ENCODE data around the gene MRPS22. TPM values are rescaled to one million over a fixed set of nuclear protein-coding genes. Genes with fewer than 3 reads are reported as not detected.
A peak's percentile ranks its signal among the peaks of the same experiment; 100 is the strongest.

Gene MRPS22
- total and polyA plus RNA-seq, 2 of the 13 experiments (the other 11 are each of a cell fraction or from before 2014, with no cell fraction given): 52.7 to 113 TPM

DNA sequence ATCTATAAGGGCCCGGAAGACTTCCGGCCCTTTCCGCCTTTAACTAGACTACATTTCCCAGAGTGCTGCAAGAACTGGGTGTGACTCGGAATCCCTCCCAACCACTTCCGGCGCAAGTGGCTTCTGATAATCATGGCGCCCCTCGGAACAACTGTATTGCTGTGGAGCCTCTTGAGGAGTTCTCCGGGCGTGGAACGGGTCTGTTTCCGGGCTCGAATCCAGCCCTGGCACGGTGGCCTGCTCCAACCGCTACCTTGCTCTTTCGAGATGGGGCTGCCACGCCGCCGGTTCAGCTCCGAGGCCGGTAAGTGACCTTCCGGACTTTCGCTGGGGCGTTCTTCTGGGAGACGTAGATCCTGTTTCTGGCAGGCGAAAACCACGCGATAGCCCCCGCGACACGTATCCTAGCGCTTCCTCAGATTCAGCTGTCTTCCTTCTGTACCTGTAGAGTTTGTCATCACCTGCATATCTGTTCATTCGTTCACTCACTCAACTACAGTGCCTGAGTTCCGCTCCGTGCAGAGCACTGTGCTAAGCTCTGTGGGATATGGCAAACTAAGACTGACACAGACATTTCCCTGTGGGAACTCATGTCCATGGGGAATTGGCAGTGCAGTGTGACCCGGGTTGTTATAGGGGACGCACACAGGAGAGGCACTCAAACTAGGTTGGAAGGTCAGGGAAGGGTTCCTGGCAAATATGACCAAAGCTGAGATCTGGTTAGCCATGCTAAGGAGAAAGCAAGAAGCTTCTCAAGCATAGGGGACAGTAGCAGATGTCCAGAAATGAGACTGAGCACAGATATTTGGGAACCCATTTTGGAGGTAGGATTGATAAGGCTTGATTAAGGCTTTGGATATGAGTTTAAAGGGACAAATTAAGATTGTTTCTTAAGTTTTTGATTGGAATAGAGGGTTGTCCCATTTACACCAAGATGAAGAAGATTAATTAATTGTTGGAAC is at the start of gene MRPS22 (continued):
- TF ChIP-seq HOXA9 (CRISPR knock-in tag; IDR thresholded peaks at IDR 0.05; ENCODE audit: borderline replicate concordance) (no peak), ZNF550 (CRISPR knock-in tag; IDR thresholded peaks at IDR 0.05; ENCODE audit: borderline replicate concordance) (no peak), NCOA1 (CRISPR knock-in tag; IDR thresholded peaks at IDR 0.05) (no peak), MAFG (CRISPR knock-in tag; IDR thresholded peaks at IDR 0.05) (no peak), PAX8 (CRISPR knock-in tag; IDR thresholded peaks at IDR 0.05; ENCODE audit: borderline replicate concordance) (no peak), ZNF543 (CRISPR knock-in tag; IDR thresholded peaks at IDR 0.05) (no peak), MAZ (IDR thresholded peaks at IDR 0.05; ENCODE audit: borderline replicate concordance, low read depth, low read length) (no peak), MAZ (CRISPR knock-in tag; IDR thresholded peaks at IDR 0.05; ENCODE audit: low read depth) (0 out of 2 replicates have a peak, but pooled peaks have one; percentile 35), RXRA (CRISPR knock-in tag; IDR thresholded peaks at IDR 0.05) (no peak), REPIN1 (CRISPR knock-in tag; IDR thresholded peaks at IDR 0.05; ENCODE audit: borderline replicate concordance, low read depth) (peak; percentile 34; the same call in 1 of the 2 replicates), ZNF75D (CRISPR knock-in tag; IDR thresholded peaks at IDR 0.05; ENCODE audit: borderline replicate concordance) (no peak), MIER2 (CRISPR knock-in tag; IDR thresholded peaks at IDR 0.05) (0 out of 2 replicates have a peak, but pooled peaks have one; percentile 11)
- TF ChIP-seq, protein P1, sequence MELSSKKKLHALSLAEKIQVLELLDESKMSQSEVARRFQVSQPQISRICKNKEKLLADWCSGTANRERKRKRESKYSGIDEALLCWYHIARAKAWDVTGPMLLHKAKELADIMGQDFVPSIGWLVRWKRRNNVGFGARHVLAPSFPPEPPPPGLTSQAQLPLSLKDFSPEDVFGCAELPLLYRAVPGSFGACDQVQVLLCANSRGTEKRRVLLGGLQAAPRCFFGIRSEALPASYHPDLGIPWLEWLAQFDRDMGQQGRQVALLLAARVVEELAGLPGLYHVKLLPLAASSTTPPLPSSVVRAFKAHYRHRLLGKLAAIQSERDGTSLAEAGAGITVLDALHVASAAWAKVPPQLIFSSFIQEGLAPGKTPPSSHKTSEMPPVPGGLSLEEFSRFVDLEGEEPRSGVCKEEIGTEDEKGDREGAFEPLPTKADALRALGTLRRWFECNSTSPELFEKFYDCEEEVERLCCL (CRISPR knock-in tag; IDR thresholded peaks at IDR 0.05; ENCODE audit: borderline replicate concordance): no peak; the same call in 1 of the 2 replicates
- TF ChIP-seq, protein P2, sequence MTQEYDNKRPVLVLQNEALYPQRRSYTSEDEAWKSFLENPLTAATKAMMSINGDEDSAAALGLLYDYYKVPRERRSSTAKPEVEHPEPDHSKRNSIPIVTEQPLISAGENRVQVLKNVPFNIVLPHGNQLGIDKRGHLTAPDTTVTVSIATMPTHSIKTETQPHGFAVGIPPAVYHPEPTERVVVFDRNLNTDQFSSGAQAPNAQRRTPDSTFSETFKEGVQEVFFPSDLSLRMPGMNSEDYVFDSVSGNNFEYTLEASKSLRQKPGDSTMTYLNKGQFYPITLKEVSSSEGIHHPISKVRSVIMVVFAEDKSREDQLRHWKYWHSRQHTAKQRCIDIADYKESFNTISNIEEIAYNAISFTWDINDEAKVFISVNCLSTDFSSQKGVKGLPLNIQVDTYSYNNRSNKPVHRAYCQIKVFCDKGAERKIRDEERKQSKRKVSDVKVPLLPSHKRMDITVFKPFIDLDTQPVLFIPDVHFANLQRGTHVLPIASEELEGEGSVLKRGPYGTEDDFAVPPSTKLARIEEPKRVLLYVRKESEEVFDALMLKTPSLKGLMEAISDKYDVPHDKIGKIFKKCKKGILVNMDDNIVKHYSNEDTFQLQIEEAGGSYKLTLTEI (CRISPR knock-in tag; conservative IDR thresholded peaks at IDR 0.05): no peak
- TF ChIP-seq, protein P3, sequence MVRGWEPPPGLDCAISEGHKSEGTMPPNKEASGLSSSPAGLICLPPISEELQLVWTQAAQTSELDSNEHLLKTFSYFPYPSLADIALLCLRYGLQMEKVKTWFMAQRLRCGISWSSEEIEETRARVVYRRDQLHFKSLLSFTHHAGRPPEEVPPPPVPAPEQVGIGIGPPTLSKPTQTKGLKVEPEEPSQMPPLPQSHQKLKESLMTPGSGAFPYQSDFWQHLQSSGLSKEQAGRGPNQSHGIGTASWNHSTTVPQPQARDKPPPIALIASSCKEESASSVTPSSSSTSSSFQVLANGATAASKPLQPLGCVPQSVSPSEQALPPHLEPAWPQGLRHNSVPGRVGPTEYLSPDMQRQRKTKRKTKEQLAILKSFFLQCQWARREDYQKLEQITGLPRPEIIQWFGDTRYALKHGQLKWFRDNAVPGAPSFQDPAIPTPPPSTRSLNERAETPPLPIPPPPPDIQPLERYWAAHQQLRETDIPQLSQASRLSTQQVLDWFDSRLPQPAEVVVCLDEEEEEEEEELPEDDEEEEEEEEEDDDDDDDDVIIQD (CRISPR knock-in tag; IDR thresholded peaks at IDR 0.05; ENCODE audit: low read depth): no peak
- TF ChIP-seq, protein P4, sequence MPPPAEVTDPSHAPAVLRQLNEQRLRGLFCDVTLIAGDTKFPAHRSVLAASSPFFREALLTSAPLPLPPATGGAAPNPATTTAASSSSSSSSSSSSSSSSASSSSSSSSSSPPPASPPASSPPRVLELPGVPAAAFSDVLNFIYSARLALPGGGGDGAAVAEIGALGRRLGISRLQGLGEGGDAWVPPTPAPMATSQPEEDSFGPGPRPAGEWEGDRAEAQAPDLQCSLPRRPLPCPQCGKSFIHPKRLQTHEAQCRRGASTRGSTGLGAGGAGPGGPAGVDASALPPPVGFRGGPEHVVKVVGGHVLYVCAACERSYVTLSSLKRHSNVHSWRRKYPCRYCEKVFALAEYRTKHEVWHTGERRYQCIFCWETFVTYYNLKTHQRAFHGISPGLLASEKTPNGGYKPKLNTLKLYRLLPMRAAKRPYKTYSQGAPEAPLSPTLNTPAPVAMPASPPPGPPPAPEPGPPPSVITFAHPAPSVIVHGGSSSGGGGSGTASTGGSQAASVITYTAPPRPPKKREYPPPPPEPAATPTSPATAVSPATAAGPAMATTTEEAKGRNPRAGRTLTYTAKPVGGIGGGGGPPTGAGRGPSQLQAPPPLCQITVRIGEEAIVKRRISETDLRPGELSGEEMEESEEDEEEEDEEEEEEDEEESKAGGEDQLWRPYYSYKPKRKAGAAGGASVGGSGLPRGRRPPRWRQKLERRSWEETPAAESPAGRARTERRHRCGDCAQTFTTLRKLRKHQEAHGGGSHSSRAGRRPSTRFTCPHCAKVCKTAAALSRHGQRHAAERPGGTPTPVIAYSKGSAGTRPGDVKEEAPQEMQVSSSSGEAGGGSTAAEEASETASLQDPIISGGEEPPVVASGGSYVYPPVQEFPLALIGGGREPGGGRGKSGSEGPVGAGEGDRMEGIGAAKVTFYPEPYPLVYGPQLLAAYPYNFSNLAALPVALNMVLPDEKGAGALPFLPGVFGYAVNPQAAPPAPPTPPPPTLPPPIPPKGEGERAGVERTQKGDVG (CRISPR knock-in tag; IDR thresholded peaks at IDR 0.05; ENCODE audit: borderline replicate concordance): no peak
- TF ChIP-seq, protein P5, sequence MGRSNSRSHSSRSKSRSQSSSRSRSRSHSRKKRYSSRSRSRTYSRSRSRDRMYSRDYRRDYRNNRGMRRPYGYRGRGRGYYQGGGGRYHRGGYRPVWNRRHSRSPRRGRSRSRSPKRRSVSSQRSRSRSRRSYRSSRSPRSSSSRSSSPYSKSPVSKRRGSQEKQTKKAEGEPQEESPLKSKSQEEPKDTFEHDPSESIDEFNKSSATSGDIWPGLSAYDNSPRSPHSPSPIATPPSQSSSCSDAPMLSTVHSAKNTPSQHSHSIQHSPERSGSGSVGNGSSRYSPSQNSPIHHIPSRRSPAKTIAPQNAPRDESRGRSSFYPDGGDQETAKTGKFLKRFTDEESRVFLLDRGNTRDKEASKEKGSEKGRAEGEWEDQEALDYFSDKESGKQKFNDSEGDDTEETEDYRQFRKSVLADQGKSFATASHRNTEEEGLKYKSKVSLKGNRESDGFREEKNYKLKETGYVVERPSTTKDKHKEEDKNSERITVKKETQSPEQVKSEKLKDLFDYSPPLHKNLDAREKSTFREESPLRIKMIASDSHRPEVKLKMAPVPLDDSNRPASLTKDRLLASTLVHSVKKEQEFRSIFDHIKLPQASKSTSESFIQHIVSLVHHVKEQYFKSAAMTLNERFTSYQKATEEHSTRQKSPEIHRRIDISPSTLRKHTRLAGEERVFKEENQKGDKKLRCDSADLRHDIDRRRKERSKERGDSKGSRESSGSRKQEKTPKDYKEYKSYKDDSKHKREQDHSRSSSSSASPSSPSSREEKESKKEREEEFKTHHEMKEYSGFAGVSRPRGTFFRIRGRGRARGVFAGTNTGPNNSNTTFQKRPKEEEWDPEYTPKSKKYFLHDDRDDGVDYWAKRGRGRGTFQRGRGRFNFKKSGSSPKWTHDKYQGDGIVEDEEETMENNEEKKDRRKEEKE (IDR thresholded peaks at IDR 0.05): no peak

Measured in HepG2 (cell line).